GM19351 (cell line): Measurements from ENCODE around the gene TBX10.
A peak's percentile ranks its signal among the peaks of the same experiment; 100 is the strongest.
"Not testable (repeated sequence)": the region's sequence is repeated elsewhere in the genome, so short reads cannot be mapped to it uniquely, and the experiment has no call there.

Experiments
- ATAC-seq: cut with Tn5 transposase; IDR thresholded peaks from one replicate; pipeline ENCODE4 v1.9.1; 2021; ENCODE audit warnings: mild to moderate bottlenecking, moderate library complexity; ENCODE audit not compliant: unreplicated experiment

The TBX10 gene

GRCh38 chr11:67632175-67632981 is 7.2 kb downstream of the TBX10 start:
- ATAC-seq = no peak

- no peak for ATAC-seq
Observed at GRCh38 chr11:67631853-67632174, 7.7 kb downstream of the TBX10 start.

GRCh38 chr11:67631411-67631810 is 8.2 kb downstream of the TBX10 start:
- ATAC-seq = no peak

- ATAC-seq = no peak
Observed at GRCh38 chr11:67630943-67631331, 8.6 kb downstream of the TBX10 start.

- ATAC-seq = peak; percentile 62
Observed at GRCh38 chr11:67630228-67630942, 9.2 kb downstream of the TBX10 start.

- ATAC-seq = peak; percentile 55
Observed at GRCh38 chr11:67629386-67630227, 10.0 kb downstream of the TBX10 start, which contains the start of gene NUDT8. Gene NUDT8, minus strand, starts transcription at chr11:67629937. Its CDS starts 26 bp downstream, at chr11:67629911.

GRCh38 chr11:67628710-67629385 is 10.7 kb downstream of the TBX10 start:
- no peak for ATAC-seq

- ATAC-seq = no peak
Observed at GRCh38 chr11:67627812-67628624, 11.5 kb downstream of the TBX10 start.

- no peak for ATAC-seq
Observed at GRCh38 chr11:67627441-67627811, 12.1 kb downstream of the TBX10 start.

- ATAC-seq = no peak
Observed at GRCh38 chr11:67626970-67627369, 12.6 kb downstream of the TBX10 start.

- ATAC-seq = not testable (repeated sequence)
Observed at GRCh38 chr11:67626131-67626833, 13.3 kb downstream of the TBX10 start.

- ATAC-seq = not testable (repeated sequence)
Observed at GRCh38 chr11:67623795-67624194, 15.8 kb downstream of the TBX10 start.

GRCh38 chr11:67622905-67623304 is 16.7 kb downstream of the TBX10 start:
- ATAC-seq = not testable (repeated sequence)

GRCh38 chr11:67621928-67622327 is 17.6 kb downstream of the TBX10 start:
- ATAC-seq = not testable (repeated sequence)

- ATAC-seq = not testable (repeated sequence)
Observed at GRCh38 chr11:67620621-67621020, 18.9 kb downstream of the TBX10 start.

- ATAC-seq = not testable (repeated sequence)
Observed at GRCh38 chr11:67619683-67620618, 19.6 kb downstream of the TBX10 start.

GRCh38 chr11:67618901-67619659 is 20.5 kb downstream of the TBX10 start:
- ATAC-seq = not testable (repeated sequence)
